Transverse colon (tissue), 4 donors: ENCODE data around the gene TRABD. TPM values are rescaled to one million over a fixed set of nuclear protein-coding genes. Genes with fewer than 3 reads are reported as not detected.
A peak's percentile ranks its signal among the peaks of the same experiment; 100 is the strongest.

ENCODE experiments used
- DNase-seq: peaks from one replicate; pipeline ENCODE4 v3.0.0-alpha.2; 2019
- H3K27ac ChIP-seq, 4 donors: fragments of 200-600 bp; sonication (generic); 2 replicates each; pipeline ENCODE4 v1.5.1; 2016 to 2018; ENCODE audit warnings: inconsistent platforms in 4 of 4
- H3K27me3 ChIP-seq: fragments of 200-600 bp; sonication (generic); 2 replicates; pipeline ENCODE4 v1.5.1; 2017; ENCODE audit warnings: inconsistent platforms
- H3K36me3 ChIP-seq, 4 donors: fragments of 200-600 bp; sonication (generic); 2 replicates each; pipeline ENCODE4 v1.5.1; 2017 to 2019; ENCODE audit warnings: inconsistent platforms in 4 of 4
- H3K4me1 ChIP-seq, 4 donors: fragments of 200-600 bp; sonication (generic); 2 replicates each; pipeline ENCODE4 v1.5.1; 2017 to 2020; ENCODE audit warnings: inconsistent platforms in 4 of 4
- H3K4me3 ChIP-seq, 4 donors: fragments of 200-600 bp; sonication (generic); 1 replicate in 1 of 4; 2 replicates in 3 of 4; pipeline versions ENCODE4 v1.5.1 to v1.6.1; 2017 to 2019; ENCODE audit warnings: inconsistent platforms in 4 of 4
- H3K9me3 ChIP-seq, 2 donors: fragments of 200-600 bp; sonication (generic); 2 replicates each; pipeline ENCODE4 v1.5.1; 2017 to 2019; ENCODE audit warnings: inconsistent platforms in 2 of 2
- EP300 ChIP-seq: sonication (generic); formaldehyde crosslinking; IDR thresholded peaks from one replicate; pipeline ENCODE4 v1.6.1; 2017; ENCODE audit warnings: antibody characterized with exemption, low read depth
- POLR2A ChIP-seq: fragments of 450-650 bp; IDR thresholded peaks from one replicate; pipeline ENCODE4 v1.6.1; 2016; ENCODE audit warnings: antibody characterized with exemption, mild to moderate bottlenecking, moderate library complexity
- POLR2AphosphoS5 ChIP-seq, 3 donors: sonication (generic); formaldehyde crosslinking; IDR thresholded peaks; one replicate each; pipeline ENCODE4 v1.6.1; 2016; ENCODE audit warnings: antibody characterized with exemption in 3 of 3
- WGBS, 2 donors: methylation state at CpG; one replicate each; pipeline ENCODE4 v1.1.5; 2018; ENCODE audit warnings: low coverage in 1 of 2; 5-methylcytosine and 5-hydroxymethylcytosine counted together
- in situ Hi-C, 4 donors: fragments of 200-750 bp; cut with MboI; loops; one replicate each; pipeline versions ENCODE4 v1.15.0 to v1.15.1; 2017; ENCODE audit warnings: low sequenced_read_pairs in 3 of 4, low pct_ligation_motif_present in 1 of 4, low pct_unique_long_range_greater_than_20kb in 1 of 4
- intact Hi-C: fragments of 100-400 bp; cut with DNase I; formaldehyde crosslinking; loops from one replicate; pipeline ENCODE4 v1.15.1; 2023; ENCODE audit warnings: low total_unique reads
- total RNA-seq, 4 donors: library from RNA; depleted of rRNA; stranded (reverse); fragments of >200 nt; gene quantifications; one replicate each; pipeline ENCODE4 v1.1.0, GENCODE V29; 2016
- TF ChIP-seq, protein P1 (sequence below), 5 experiments: fragments of 200-600 bp in 3 of 5; fragments of 450-650 bp in 2 of 5; sonication (generic) in 3 of 5; IDR thresholded peaks; 1 replicate in 2 of 5; 2 replicates in 3 of 5; pipeline ENCODE4 v1.5.1; 2016 to 2017; ENCODE audit warnings: antibody characterized with exemption in 5 of 5, inconsistent platforms in 3 of 5, mild to moderate bottlenecking in 2 of 5, moderate library complexity in 1 of 5

The TRABD gene
- total RNA-seq, 4 donors from 2014 or later: 40.6 to 109 (median 69.4) TPM

DNA sequence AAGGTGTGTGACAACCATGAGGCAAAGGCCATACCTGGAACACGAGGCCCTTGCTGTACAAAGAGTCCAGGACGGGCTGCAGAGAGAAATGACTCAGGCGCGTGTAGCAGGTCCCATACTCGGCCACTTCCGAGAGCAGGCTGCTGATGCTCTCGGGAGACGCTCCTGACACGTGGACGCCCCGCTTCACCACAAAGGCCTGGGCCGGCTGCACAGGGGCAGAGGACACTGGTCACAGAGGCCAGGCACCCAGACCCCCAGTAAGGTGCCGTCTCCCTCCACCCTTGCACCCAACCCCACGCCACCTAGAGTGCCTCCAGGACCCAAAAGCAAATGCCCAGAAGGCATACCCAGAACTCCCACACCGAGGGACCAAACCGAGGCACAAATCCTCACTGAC, 43.7 kb downstream of the TRABD start:
- intact Hi-C loops: no loop called here

DNA sequence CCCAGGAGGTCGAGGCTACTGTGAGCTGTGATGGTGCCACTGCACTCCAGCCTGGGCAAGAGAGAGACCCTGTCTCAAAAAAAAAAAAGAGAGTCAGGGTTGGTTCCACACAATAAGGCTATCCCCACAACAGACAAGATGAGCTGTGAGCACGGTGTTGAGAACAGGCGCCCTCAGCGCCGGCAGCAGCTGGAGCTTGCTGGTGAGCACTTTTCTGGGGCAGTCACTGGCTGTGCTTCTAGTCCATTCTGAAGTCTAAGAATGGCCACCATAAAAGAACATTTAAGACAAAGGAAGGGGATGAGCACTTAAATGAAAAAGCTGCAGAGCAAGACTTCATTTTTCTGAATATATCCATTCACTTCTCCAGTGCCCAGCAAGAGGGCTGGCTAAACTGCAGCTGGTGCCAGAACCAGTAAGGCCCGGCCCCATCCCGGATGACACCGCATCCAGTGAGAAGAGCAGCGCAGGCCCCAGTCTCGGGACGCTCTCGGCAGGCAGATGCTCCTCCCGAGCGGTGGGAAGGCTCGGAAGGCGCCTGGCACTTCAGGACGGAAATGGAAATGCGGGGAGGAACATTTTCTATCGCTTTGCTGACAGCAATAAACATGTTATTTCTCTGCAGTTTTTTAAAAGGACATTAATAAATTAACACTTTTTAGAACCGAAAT, 46.9 kb downstream of the TRABD start:
- DNase-seq: no peak
- Histone ChIP-seq H3K4me3 (no peak overlapping the region), H3K36me3 (no peaks in the 10 kb centered on the region), H3K4me1 (no peaks in the 10 kb centered on the region), H3K27ac (no peak overlapping the region), H3K9me3 (no peaks in the 10 kb centered on the region), H3K27me3 (no peaks in the 10 kb centered on the region)
- intact Hi-C loops: no loop called here
- TF ChIP-seq, protein P1, sequence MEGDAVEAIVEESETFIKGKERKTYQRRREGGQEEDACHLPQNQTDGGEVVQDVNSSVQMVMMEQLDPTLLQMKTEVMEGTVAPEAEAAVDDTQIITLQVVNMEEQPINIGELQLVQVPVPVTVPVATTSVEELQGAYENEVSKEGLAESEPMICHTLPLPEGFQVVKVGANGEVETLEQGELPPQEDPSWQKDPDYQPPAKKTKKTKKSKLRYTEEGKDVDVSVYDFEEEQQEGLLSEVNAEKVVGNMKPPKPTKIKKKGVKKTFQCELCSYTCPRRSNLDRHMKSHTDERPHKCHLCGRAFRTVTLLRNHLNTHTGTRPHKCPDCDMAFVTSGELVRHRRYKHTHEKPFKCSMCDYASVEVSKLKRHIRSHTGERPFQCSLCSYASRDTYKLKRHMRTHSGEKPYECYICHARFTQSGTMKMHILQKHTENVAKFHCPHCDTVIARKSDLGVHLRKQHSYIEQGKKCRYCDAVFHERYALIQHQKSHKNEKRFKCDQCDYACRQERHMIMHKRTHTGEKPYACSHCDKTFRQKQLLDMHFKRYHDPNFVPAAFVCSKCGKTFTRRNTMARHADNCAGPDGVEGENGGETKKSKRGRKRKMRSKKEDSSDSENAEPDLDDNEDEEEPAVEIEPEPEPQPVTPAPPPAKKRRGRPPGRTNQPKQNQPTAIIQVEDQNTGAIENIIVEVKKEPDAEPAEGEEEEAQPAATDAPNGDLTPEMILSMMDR (IDR thresholded peaks at IDR 0.05): no peak
- no peak for TF ChIP-seq POLR2AphosphoS5 (IDR thresholded peaks at IDR 0.05)
- no peak for TF ChIP-seq EP300
- no peak for TF ChIP-seq POLR2A
- in situ Hi-C loops: no loop called here
- WGBS, 2 donors: 92 to 96% methylated on average over 4 to 20 of the region's 20 CpGs

More for the DNA sequence above, 43.7 kb downstream of the TRABD start:
- Histone ChIP-seq H3K36me3 (peaks cover 0 to under 1% (median 0%) of the 10 kb centered on the region in 4 donors), H3K4me3 (no peak overlapping the region), H3K27me3 (no peaks in the 10 kb centered on the region), H3K4me1 (no peaks in the 10 kb centered on the region), H3K9me3 (no peaks in the 10 kb centered on the region), H3K27ac (no peak overlapping the region)
- TF ChIP-seq POLR2AphosphoS5 (IDR thresholded peaks at IDR 0.05) (no peak), POLR2A (no peak), EP300 (no peak)
- TF ChIP-seq, protein P1 (IDR thresholded peaks at IDR 0.05): no peak
- DNase-seq: no peak
- WGBS, 2 donors: 96 to 100% methylated on average over 2 to 16 of the region's 16 CpGs
- in situ Hi-C loops: no loop called here

DNA sequence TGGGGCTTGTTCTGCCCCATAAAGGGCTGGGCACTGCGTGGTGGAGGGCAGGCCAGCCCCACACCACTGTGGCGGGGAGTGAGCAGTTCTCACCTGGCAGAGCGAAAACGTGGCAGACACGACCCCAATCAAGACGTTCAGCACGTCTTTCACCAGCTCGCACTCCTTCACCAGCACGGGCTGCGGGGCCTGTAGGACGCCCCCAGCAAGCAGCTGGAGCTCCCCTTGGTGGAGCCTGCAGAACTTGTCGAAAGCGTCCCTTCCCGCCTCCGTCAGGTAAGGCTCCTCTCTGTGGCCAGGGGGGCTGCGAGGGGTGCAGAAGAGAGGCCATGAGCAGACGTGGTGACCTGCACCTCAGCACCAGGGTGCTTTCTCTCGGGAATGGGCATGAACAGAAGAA, 47.5 kb downstream of the TRABD start:
- no peak for TF ChIP-seq POLR2AphosphoS5 (IDR thresholded peaks at IDR 0.05)
- TF ChIP-seq, protein P1 (IDR thresholded peaks at IDR 0.05): no peak
- no peak for TF ChIP-seq EP300
- no peak for TF ChIP-seq POLR2A
- Histone ChIP-seq H3K36me3 (no peaks in the 10 kb centered on the region), H3K9me3 (no peaks in the 10 kb centered on the region), H3K4me3 (no peak overlapping the region), H3K27me3 (no peaks in the 10 kb centered on the region), H3K27ac (no peak overlapping the region), H3K4me1 (no peaks in the 10 kb centered on the region)
- WGBS, 2 donors: 92% methylated on average over 18 of the region's 18 CpGs; no CpG with 5 or more reads in 1 of the 2 donors
- no peak for DNase-seq
- intact Hi-C loops (no loop called here), in situ Hi-C loops (no loop called here)

DNA sequence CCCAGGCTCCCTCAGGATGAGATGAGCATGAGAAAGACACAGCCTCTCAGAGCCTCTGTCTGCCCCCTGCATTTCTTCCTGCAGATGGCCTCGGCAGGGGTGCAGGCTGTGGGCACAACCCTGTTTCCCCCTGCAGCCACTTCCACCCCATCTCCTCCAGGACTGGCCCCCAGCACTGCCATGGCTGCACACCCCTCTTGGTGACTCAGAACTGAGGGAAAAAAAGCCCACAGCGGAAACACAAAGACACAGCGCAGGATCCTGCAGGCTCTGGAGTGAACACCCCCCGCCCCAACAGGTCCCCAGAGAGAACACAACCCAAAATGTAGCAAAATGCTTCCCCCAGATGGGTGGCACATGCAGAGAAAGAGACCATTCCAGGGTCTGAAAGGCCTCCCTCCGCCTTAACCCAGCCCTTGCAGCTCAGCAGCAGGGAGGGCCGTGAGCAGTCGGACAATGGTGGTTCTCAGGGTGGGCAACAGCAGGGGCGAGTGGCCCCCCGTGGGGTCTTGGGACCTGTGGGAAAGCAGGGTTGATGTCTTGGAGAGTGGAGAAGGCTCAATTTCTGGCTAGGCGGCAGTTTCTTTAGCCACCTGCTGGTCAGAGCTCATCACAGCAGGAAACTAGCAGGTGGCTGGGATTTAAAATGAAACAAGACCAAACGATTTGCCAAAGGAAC, 51.2 kb downstream of the TRABD start:
- Histone ChIP-seq H3K27ac (no peak overlapping the region), H3K27me3 (no peaks in the 10 kb centered on the region), H3K4me3 (no peak overlapping the region), H3K36me3 (no peaks in the 10 kb centered on the region), H3K4me1 (peaks cover 8 to 15% (median 10%) of the 10 kb centered on the region in 4 donors), H3K9me3 (no peaks in the 10 kb centered on the region)
- intact Hi-C loops: no loop called here
- TF ChIP-seq EP300: no peak
- TF ChIP-seq POLR2AphosphoS5 (IDR thresholded peaks at IDR 0.05): no peak
- TF ChIP-seq POLR2A: no peak
- TF ChIP-seq, protein P1 (IDR thresholded peaks at IDR 0.05): peak in 4 of 5 experiments; percentile 32 to 51 (median 35)
- in situ Hi-C loops: no loop called here
- WGBS, 2 donors: 71 to 92% methylated on average over 2 to 10 of the region's 11 CpGs
- no peak for DNase-seq
